NCI-H460 (cell line): ENCODE results near the gene PGLYRP2. TPM values are rescaled to one million over a fixed set of nuclear protein-coding genes. Genes with fewer than 3 reads are reported as not detected.

ENCODE experiments used
- DNase-seq: peaks from one replicate; pipeline ENCODE4 v3.0.0-alpha.2; 2016; ENCODE audit warnings: low read depth; ENCODE audit errors: extremely low read depth
- total RNA-seq: library from RNA; depleted of rRNA; stranded (reverse); fragments of >200 nt; shearing (Covaris generic); gene quantifications from 2 replicates; pipeline ENCODE4 v1.2.3, GENCODE V29; 2014

The PGLYRP2 gene
- total RNA-seq, 1 experiment from 2014 or later, result not detected

DNA sequence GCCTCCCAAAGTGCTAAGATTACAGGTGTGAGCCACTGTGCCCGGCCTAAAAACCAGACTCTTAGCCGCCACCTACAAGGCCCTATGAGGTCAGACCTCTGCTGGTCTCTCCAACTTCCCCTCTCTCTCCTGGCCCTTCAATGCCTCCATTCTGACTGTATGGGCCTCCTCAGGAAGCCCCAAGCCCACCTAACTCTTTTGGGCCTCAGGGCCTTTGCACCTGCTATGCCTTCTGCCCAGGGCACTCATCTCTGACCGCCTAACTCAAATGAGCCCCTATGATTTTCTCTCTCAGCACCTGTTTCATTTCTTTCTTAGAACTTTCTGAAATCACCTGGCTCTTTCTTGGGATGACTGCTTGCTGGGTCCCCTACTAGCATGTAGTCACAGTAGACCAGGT, 36.0 kb downstream of the PGLYRP2 start:
- no peak for DNase-seq

DNA sequence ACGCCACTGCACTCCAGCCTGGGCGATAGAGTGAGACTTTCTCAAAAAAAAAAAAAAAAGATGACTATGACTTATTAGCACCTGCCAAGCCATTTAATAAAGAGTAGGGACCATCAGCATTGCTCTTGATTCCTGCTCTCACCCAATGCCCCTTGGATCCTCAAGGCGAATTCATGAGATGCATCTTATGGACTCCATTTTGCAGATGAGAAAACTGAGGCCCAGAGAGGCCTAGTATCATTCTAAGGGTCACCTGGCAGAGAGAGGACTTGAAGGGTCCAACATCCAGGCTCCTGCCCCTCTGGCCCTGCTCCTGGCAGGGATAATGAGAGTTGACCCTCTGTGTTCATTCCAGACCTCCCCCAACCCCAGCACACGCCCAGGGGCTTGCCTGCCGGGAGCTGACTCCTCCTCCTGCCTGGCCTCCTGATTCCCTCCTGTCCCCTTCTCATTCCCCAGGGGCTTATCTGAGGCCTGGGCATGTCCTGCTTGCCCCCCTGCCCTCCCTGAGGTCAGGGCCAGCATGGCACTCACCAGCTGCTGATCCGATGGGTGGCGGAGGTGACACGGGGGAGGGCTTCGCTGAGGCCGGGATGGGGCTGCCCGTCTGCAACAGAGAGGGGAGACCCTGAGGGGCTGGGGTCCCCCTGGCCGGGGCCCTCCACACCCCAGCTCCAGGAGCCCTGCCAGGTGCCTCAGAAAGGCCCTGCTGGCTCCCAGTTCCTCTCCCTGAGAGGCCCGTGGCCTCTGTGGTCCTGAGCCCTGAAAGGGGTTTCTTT, 37.0 kb downstream of the PGLYRP2 start:
- DNase-seq, result no peak

DNA sequence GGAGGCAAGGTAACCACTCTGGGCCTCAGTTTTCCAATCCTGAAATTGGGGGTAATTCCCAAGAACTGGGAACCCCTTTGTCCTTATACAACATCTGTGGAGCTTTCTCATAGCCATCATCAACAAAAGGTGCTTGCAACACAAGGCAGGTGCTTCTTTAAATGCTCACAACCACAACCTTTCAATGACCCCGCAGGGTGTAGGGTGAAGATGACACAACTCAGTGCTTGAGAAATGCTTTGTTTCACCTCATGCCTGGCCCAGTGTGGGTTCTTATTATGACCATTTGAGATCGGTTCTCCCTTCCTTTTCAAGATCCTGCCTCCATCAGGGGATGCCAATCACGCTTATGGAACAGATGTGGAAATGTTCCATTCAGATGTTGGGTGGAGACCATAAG, 38.0 kb downstream of the PGLYRP2 start:
- no peak for DNase-seq

- no peak for DNase-seq
These were observed 39.3 kb downstream of the PGLYRP2 start for GRCh38 chr19:15439821-15440641.

- DNase-seq, result no peak
These were observed 40.1 kb downstream of the PGLYRP2 start for GRCh38 chr19:15439078-15439799.

DNA sequence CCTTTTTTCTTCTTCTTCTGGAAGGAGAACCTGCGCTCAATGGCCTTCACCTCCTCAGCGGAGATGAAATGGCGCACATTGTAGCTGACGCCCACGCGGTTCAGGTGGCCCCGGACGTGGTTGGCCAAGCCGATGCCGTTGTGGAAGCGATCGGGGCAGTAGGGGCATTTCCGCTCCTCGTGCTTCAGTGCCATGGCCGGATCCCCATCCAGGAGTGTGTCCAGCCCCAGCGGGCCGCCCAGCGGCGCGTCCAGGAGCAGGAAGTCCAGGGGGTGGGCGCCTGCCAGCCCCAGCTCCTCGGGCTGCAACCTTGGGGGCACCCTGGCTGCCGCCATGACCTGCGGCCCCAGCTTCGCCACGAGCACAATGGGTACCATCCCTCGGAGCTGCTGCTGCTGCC, 40.7 kb downstream of the PGLYRP2 start:
- no peak for DNase-seq

DNA sequence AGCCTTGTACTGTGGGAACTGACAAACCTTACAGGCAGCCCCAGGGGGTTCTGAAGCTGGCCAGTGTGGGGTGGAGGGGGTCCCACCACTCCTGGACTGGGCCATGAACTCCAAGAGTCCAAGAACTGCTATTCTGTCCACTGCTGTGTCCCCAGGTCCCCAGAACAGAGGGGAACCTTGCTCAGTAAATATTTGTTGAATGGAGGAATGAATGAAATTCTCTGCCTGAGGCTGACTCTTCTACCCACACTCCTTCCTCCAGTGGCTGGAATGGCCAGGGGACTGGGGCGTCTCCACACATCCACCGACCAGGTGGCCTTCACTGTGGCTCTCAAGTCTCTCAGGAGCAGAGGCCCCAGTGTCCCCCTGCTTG, 41.2 kb downstream of the PGLYRP2 start:
- DNase-seq, result no peak

- no peak for DNase-seq
These were observed 41.8 kb downstream of the PGLYRP2 start for GRCh38 chr19:15437355-15438123.

DNA sequence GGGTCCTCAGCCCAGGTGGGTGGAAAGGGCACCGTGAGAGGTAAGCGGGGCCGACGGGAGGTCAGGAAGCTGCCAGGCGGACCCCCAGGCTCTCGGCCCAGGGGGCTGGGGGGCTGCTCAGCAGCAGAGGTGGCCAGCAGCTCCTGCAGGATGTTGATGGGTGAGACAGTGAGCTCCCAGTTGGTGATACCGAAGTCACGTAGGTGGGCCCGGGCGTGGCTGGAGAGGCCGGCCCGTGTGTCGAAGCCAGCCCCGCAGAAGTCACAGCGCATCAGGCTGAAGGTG, 42.5 kb downstream of the PGLYRP2 start:
- no peak for DNase-seq

DNA sequence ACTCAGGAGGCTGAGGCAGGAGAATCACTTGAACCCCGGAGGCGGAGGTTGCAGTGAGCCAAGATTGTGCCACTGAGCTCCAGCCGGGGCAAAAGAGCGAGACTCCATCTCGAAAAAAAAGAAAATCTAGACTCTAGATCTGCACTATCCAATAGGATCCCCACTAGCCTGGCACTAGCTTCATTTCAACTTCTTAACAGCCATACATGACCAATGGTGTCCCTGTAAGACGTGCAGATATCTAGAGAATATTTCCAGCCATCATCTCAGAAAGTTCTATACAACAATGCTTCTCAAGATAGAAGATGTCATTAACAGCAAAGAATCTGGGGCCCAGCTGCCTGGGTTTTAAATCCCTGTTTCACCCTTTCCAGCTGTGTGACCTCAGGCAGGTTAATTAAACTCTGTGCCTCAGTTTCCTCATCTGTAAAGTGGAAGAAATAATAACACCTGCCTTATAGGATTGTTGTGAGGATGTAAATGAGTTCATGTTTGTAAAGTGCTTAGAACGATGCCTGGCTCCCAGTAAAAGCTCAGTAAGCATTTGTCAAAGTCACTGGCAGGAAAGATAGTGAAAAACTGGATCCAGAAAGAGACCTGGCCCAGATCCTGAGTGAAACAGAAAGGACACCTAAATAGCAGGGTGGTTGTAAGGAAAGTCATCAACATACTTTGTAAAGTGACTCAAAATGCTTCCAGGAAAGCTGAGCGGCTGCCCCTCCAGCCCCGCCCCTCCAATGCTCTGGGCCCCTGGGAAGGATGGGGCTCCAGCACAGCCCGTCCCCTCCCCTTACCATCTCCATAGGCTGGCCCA, 43.1 kb downstream of the PGLYRP2 start:
- no peak for DNase-seq

GRCh38 chr19:15433519-15434069, 45.7 kb downstream of the PGLYRP2 start:
- DNase-seq, result no peak

GRCh38 chr19:15432629-15433518, 46.4 kb downstream of the PGLYRP2 start:
- DNase-seq, result peak; percentile 72

DNA sequence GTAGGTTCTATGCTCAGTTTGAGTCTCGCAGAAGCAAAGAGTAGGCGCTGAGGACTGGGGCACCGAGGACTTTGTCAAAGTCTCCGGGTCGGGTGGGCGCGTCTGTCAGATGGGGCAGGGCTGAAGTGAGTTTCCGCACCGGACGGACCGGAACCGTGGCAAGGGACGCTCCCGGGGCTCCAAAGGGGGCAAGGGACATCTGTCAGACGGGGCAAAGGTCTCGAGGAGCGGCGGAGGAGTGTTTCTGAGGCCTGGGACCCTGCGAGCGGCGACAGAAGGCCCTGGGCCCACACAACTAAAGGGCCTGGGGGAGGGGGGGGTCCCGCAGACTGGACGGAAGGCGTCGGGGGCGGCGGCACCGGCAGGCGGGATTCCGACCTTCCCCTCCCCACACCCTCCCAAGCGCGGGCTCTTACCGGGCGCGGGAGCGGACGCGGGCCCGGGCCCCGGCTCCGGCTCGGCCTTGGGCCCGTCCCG, 47.2 kb downstream of the PGLYRP2 start:
- no peak for DNase-seq

DNA sequence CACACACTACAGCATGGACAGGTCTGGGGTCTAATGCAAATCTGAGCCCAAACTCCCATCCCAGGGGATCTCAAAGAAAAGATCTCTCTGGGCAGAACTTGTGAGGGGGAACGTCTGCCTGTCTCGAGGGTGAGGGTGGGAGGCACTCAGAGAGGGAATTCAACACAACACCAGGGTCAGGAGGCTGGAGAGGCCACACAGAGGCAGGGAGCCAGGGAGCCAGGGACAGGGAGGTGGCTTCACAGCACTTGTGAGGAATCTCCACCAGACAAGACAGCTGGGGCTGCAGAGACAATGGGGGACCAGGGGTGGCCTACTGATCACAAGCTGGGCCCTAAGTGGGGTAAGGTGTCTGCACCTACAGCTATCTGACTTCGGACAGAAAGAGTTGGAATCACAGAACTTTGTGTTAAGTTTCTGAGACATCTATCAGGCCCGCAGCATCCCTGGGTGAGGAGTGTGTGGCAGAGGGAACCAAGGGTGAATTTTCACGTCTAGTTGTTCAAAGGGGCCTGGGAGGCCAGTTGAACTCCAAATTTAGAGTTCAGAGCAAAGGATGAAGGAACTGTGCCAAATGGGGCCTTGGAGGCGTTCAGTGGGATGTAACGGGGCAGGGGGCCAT, 47.8 kb downstream of the PGLYRP2 start:
- no peak for DNase-seq

DNA sequence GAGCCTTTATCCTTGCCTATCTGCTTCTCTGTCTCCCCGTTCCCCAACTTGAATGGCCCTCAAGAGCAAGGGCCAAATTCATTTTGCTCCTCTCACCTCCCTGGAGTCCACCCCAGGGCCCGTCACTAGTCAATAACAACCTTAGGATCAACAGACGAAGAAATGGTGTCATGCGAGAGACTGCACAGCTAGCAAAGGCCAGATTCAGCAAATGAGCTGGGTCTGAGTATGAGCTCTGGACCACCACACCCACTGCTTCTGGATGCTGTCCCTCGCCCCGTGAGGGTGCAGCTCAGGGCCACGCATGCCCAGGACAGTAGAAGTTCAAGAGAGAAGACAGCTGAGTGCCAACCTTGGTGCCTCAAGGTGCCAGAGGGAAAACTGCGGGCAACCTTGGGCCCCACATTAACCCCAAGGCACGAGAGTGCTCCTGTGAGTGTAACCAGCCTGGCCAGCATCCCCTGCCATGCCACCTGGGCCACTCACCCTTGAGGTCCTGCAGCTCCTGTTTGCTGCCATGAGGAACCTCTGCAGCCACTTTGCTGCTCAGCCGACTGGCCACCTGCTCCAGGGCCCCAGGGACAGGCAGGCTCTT, 48.7 kb downstream of the PGLYRP2 start:
- DNase-seq, result no peak

DNA sequence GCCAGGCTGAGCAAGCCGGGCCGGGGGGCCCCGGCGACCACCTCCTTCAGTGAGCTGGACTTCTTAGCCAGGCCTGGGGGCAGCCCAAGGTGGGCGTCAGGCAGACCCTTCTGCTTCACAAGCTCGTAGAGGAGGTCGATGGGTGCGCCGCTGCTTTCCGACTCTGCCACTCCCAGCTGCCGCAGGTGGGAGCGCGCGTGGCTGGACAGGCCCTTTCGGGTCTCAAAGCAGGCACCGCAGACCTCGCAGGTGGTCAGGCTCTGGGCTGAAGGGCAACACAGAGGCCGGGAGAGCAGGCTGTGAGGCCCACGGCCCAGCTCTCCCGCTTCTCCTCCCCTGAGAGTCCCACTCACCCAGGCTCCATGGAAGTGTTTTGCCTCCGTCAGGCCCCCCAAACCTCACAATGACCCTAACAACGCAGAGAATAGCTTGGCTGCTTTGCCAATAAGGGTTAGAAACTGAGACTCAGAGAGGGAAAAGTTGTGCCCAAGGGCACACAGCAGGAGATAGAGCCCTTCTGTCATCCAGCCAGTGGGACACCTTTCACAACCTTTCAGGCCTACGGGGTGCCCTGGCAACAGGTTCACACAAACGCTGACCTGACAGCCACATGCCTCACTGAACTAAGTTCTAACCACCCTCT, 49.4 kb downstream of the PGLYRP2 start:
- DNase-seq, result no peak
